DMS114 treated with DMSO at 0.1 percent for 48 hours (cell line): ENCODE measurements around the gene FLG.
"Not testable (repeated sequence)": the region's sequence is repeated elsewhere in the genome, so short reads cannot be mapped to it uniquely, and the experiment has no call there.

Experiments
- DNase-seq: peaks from one replicate; lab custom pipeline; 2025; ENCODE audit not compliant: unreplicated experiment; lab: John Stamatoyannopoulos, UW

The FLG gene

GRCh38 chr1:152303139-152303872, 21.7 kb downstream of the FLG start:
- DNase-seq: not testable (repeated sequence)

DNA sequence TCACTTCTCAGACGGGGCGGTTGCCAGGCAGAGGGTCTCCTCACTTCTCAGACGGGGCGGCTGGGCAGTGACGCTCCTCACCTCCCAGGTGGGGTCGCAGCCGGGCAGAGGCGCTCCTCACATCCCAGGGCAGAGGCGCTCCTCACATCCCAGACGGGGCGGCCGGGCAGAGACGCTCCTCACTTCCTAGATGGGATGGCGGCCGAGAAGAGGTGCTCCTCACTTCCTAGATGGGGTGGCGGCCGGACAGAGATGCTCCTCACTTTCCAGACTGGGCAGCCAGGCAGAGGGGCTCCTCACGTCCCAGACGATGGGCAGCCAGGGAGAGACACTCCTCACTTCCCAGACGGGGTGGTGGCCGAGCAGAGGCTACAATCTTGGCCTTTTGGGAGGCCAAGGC, 68.6 kb downstream of the FLG start:
- DNase-seq: not testable (repeated sequence)
